ENCODE data around the gene FAM9C. TPM values are rescaled to one million over a fixed set of nuclear protein-coding genes. Genes with fewer than 3 reads are reported as not detected.

The FAM9C gene
- total and polyA plus RNA-seq, 2 of the 4 experiments (the other 2 are of a cell fraction) = not detected

- TF ChIP-seq SMC3 (IDR thresholded peaks at IDR 0.05; ENCODE audit: low read depth, low read length) = no peak
- TF ChIP-seq FOS (IDR thresholded peaks at IDR 0.05; ENCODE audit: low read depth, low read length) = no peak
- TF ChIP-seq RFX5 (IDR thresholded peaks at IDR 0.05; ENCODE audit: low read depth, low read length) = no peak
- TF ChIP-seq BHLHE40 (IDR thresholded peaks at IDR 0.05; ENCODE audit: low read depth, low read length) = no peak
- no peak overlapping the region for H3K27ac ChIP-seq (ENCODE audit: insufficient read depth, low read length)
- H3K23ac ChIP-seq (ENCODE audit: low read depth, low read length) = no peak overlapping the region
- no peak for DNase-seq
- H3K9me3 ChIP-seq (ENCODE audit: control insufficient read depth, insufficient read depth, low read length) = no peaks in the 10 kb centered on the region
- no peak overlapping the region for H3K14ac ChIP-seq (replicated peaks; ENCODE audit: low read depth, low read length)
- no peak overlapping the region for H3K4me3 ChIP-seq (ENCODE audit: insufficient read depth, low read depth, low read length)
- no peak overlapping the region for H3K18ac ChIP-seq (ENCODE audit: low read depth, low read length)
- H2BK5ac ChIP-seq (ENCODE audit: low read depth, low read length, poor library complexity, severe bottlenecking) = no peak overlapping the region
- ChIA-PET CTCF (no interaction called here), POLR2A (ENCODE audit: unreplicated experiment) (no interaction called here)
- no peak overlapping the region for H3K9ac ChIP-seq (ENCODE audit: low read depth, low read length)
- no peak overlapping the region for H3K4me2 ChIP-seq (ENCODE audit: low read depth, low read length)
- dilution Hi-C loops (cut with HindIII; ENCODE audit: low sequenced_read_pairs, unreplicated experiment) (no loop called here), intact Hi-C loops (cut with micrococcal nuclease) (no loop called here), in situ Hi-C loops (cut with MboI; ENCODE audit: low sequenced_read_pairs) (no loop called here)
- no peak overlapping the region for H4K91ac ChIP-seq (ENCODE audit: insufficient read depth, low read depth, low read length)
- H4K5ac ChIP-seq (ENCODE audit: low read depth, low read length) = no peak overlapping the region
- no peak overlapping the region for H4K8ac ChIP-seq (ENCODE audit: low read depth in 2 of 2, low read length in 2 of 2)
- no CpG with 5 or more reads among the region's 2 CpGs for WGBS, 2 experiments (ENCODE audit: extremely low coverage in 2 of 2, insufficient read length in 1 of 2)
- H3K36me3 ChIP-seq (ENCODE audit: control insufficient read depth, insufficient read depth, low read length) = no peaks in the 10 kb centered on the region
- H3K79me1 ChIP-seq (ENCODE audit: low read depth in 1 of 2, low read length in 2 of 2) = no peaks in the 10 kb centered on the region
- H2AK5ac ChIP-seq (ENCODE audit: low read depth, low read length) = no peak overlapping the region
- no peak overlapping the region for H2BK20ac ChIP-seq (ENCODE audit: low read depth, low read length)
- H3K4ac ChIP-seq (ENCODE audit: low read depth, low read length) = no peak overlapping the region
- no TSS peak for BruUV-seq (replicated peaks)
- no peak overlapping the region for H2BK15ac ChIP-seq (ENCODE audit: low read depth, low read length)
- H2BK120ac ChIP-seq (ENCODE audit: low read depth, low read length) = no peak overlapping the region
- H3K56ac ChIP-seq (ENCODE audit: extremely low read depth, insufficient read depth, low read length) = no peak overlapping the region
- no peaks in the 10 kb centered on the region for H3K27me3 ChIP-seq (ENCODE audit: control insufficient read depth, insufficient read depth, low read length)
- no peak overlapping the region for H2AFZ ChIP-seq (replicated peaks; ENCODE audit: low read length, poor library complexity)
- ATAC-seq (ENCODE audit: low read depth) = no peak
- no peaks in the 10 kb centered on the region for H4K20me1 ChIP-seq (ENCODE audit: insufficient read depth, low read length)
- peaks cover 3% of the 10 kb centered on the region; the same call in 1 of the 2 replicates for H3K4me1 ChIP-seq (ENCODE audit: control insufficient read depth, insufficient read depth, low read length)
- no peak overlapping the region for H2AK9ac ChIP-seq (replicated peaks; ENCODE audit: low read depth, low read length, poor library complexity)
- H3K9me1 ChIP-seq (ENCODE audit: insufficient read depth, low read length) = no peaks in the 10 kb centered on the region
Observed at GRCh38 chrX:13086076-13086475, 41.7 kb upstream of the FAM9C start.
